Measurements from ENCODE around the gene GDA.

DNA sequence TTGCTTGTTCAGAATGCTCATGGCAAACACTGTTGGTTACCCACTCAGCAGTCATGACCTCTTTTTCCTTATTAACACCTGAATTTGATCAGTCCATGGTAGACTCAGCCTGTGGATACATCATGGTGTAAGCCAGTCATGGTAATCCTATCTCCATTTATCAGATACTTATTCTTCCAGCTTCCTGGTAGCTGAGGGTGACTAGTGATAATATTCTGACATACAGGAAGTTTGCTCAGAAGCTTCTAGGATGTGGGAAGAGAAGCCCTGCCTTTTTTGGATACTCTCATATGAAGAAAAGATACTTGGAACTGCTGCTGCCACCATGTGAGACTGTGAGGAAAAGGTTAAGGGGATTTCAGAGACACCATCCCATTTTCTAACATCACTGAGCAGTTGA is 7.3 kb downstream of the GDA start:
- TF ChIP-seq, protein P1, sequence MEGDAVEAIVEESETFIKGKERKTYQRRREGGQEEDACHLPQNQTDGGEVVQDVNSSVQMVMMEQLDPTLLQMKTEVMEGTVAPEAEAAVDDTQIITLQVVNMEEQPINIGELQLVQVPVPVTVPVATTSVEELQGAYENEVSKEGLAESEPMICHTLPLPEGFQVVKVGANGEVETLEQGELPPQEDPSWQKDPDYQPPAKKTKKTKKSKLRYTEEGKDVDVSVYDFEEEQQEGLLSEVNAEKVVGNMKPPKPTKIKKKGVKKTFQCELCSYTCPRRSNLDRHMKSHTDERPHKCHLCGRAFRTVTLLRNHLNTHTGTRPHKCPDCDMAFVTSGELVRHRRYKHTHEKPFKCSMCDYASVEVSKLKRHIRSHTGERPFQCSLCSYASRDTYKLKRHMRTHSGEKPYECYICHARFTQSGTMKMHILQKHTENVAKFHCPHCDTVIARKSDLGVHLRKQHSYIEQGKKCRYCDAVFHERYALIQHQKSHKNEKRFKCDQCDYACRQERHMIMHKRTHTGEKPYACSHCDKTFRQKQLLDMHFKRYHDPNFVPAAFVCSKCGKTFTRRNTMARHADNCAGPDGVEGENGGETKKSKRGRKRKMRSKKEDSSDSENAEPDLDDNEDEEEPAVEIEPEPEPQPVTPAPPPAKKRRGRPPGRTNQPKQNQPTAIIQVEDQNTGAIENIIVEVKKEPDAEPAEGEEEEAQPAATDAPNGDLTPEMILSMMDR (IDR thresholded peaks at IDR 0.05), result no peak
- TF ChIP-seq POLR2A (IDR thresholded peaks at IDR 0.05), result no peak
- no peak for TF ChIP-seq POLR2AphosphoS5 (IDR thresholded peaks at IDR 0.05)
- no peak for TF ChIP-seq EP300 (IDR thresholded peaks at IDR 0.05)
